NCI-H1105 treated with DMSO at 0.1 percent for 48 hours (cell line): Measurements from ENCODE around the gene HTRA3.
"Not testable (repeated sequence)": the region's sequence is repeated elsewhere in the genome, so short reads cannot be mapped to it uniquely, and the experiment has no call there.

ENCODE experiments used
- DNase-seq: peaks from one replicate; lab custom pipeline; 2025; lab: John Stamatoyannopoulos, UW

HTRA3 gene

GRCh38 chr4:8328866-8329559 lies 59.5 kb downstream of the HTRA3 start:
- DNase-seq = no peak

- no peak for DNase-seq
Observed at GRCh38 chr4:8329560-8329858, 60.0 kb downstream of the HTRA3 start.

- DNase-seq = no peak
Observed at GRCh38 chr4:8329859-8330761, 60.6 kb downstream of the HTRA3 start.

GRCh38 chr4:8330821-8331574 lies 61.4 kb downstream of the HTRA3 start:
- no peak for DNase-seq

GRCh38 chr4:8331575-8331955 lies 62.0 kb downstream of the HTRA3 start:
- no peak for DNase-seq

- no peak for DNase-seq
Observed at GRCh38 chr4:8332038-8332857, 62.7 kb downstream of the HTRA3 start.

GRCh38 chr4:8332891-8333331 lies 63.4 kb downstream of the HTRA3 start:
- no peak for DNase-seq

- no peak for DNase-seq
Observed at GRCh38 chr4:8333726-8334460, 64.3 kb downstream of the HTRA3 start.

- DNase-seq = no peak
Observed at GRCh38 chr4:8334786-8335460, 65.4 kb downstream of the HTRA3 start.

GRCh38 chr4:8335848-8336247 lies 66.3 kb downstream of the HTRA3 start:
- no peak for DNase-seq

GRCh38 chr4:8336412-8337075 lies 67.0 kb downstream of the HTRA3 start:
- DNase-seq = no peak

GRCh38 chr4:8338351-8338961 lies 68.9 kb downstream of the HTRA3 start:
- DNase-seq = no peak

GRCh38 chr4:8340781-8341241 lies 71.3 kb downstream of the HTRA3 start:
- no peak for DNase-seq

- DNase-seq = not testable (repeated sequence)
Observed at GRCh38 chr4:8341281-8341680, 71.7 kb downstream of the HTRA3 start.

GRCh38 chr4:8341691-8342090 lies 72.1 kb downstream of the HTRA3 start:
- no peak for DNase-seq

GRCh38 chr4:8342651-8343261 lies 73.2 kb downstream of the HTRA3 start:
- no peak for DNase-seq

GRCh38 chr4:8343262-8343966 lies 73.9 kb downstream of the HTRA3 start:
- DNase-seq = no peak

- DNase-seq = no peak
Observed at GRCh38 chr4:8343967-8344331, 74.4 kb downstream of the HTRA3 start.
